Activated naive CD8-positive, alpha-beta T cell treated with anti-CD3 and anti-CD28 coated beads for 36 hours (primary cell): ENCODE results near the gene NF1. TPM values are rescaled to one million over a fixed set of nuclear protein-coding genes. Genes with fewer than 3 reads are reported as not detected.

Experiments
- DNase-seq: peaks from one replicate; pipeline ENCODE4 v3.0.0; 2021
- H3K27ac Mint-ChIP-seq: one replicate; pipeline ENCODE4 v1.8.0; 2022; ENCODE audit warnings: mild to moderate bottlenecking, moderate library complexity, mixed read lengths
- H3K27me3 Mint-ChIP-seq: one replicate; pipeline ENCODE4 v1.8.0; 2022; ENCODE audit warnings: mild to moderate bottlenecking, mixed read lengths
- H3K36me3 Mint-ChIP-seq: one replicate; pipeline ENCODE4 v1.8.0; 2021; ENCODE audit warnings: mild to moderate bottlenecking, mixed read lengths
- H3K4me1 Mint-ChIP-seq: one replicate; pipeline ENCODE4 v1.8.0; 2021; ENCODE audit warnings: mixed read lengths
- H3K4me3 Mint-ChIP-seq: one replicate; pipeline ENCODE4 v1.8.0; 2022; ENCODE audit warnings: mild to moderate bottlenecking, moderate library complexity, mixed read lengths
- H3K9me3 Mint-ChIP-seq: one replicate; pipeline ENCODE4 v1.8.0; 2022; ENCODE audit warnings: mixed read lengths
- total RNA-seq, 2 experiments: library from RNA; stranded (reverse); gene quantifications; one replicate each; pipeline ENCODE4 v1.2.3, GENCODE V29; 2021

Gene NF1
- total RNA-seq, 2 experiments from 2014 or later: 21.0 to 22.8 TPM

DNA sequence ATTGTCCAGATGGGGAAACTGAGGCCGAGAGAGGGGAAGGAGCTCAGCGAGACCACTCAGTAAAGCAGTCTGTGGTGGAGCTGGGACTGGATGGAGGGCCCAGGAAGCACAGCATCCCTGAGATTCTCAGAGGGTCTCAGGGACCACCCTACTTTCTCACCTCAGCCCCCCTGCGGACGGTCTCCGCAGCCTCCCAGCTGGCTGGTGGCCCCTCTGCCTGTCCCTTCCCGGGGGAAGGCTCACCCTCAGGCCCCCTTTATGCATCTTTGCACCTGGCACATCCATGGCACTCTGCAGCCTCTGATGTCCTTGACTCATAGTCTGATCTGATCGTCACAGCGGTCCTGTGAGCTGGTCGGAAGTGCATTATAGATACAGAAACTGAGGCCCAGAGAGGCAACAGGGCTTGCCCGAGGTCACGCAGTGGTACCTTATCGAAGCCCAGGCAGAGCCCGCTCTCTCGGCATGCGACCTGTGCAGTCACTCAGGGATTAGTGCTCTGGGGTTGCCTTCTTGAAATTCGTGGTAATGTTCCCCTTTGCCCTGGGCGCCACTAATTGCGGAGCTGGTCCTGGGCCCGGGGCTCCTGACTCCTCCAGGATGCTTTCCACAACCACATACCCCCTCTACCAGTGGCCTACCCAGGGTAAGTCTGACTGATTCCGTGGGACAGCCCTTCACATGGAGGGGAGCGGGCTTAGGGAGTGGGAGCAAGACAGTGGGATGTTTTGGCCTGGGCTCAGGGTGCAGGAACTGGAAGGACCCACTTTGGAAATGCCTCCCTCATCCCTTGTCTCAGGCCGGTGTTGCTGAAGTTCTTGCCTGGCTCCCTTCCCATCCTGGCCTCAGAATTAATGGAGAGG is 321.1 kb downstream of the NF1 start:
- Mint-ChIP-seq H3K9me3 (no peaks in the 10 kb centered on the region), H3K4me1 (no peaks in the 10 kb centered on the region)

DNA sequence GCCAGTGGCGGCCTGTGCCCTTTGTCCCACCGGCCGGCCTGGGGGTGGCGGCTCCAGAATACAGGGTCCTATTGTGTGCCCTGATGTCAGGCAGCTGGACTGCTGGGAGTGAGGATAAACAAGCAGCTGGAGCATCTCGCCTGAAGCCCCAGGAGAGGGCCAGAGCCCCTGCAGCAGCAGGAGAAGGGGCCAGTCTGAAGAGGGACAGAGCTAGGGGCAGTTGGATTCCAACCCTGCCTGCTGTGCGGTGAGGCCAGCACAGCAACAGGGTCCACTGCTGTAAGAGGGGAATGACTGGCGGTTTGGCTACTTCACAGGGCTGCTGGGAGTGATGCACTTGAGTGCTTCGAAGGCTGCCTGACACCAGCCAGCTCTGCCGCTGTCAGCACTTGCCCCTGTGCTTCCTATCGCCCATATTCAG is 321.7 kb downstream of the NF1 start:
- no peaks in the 10 kb centered on the region for H3K9me3 Mint-ChIP-seq

More for the DNA sequence above, 321.1 kb downstream of the NF1 start:
- Mint-ChIP-seq H3K27ac (no peak overlapping the region), H3K4me3 (no peak overlapping the region), H3K36me3 (no peaks in the 10 kb centered on the region), H3K27me3 (no peaks in the 10 kb centered on the region)
- DNase-seq: no peak

DNA sequence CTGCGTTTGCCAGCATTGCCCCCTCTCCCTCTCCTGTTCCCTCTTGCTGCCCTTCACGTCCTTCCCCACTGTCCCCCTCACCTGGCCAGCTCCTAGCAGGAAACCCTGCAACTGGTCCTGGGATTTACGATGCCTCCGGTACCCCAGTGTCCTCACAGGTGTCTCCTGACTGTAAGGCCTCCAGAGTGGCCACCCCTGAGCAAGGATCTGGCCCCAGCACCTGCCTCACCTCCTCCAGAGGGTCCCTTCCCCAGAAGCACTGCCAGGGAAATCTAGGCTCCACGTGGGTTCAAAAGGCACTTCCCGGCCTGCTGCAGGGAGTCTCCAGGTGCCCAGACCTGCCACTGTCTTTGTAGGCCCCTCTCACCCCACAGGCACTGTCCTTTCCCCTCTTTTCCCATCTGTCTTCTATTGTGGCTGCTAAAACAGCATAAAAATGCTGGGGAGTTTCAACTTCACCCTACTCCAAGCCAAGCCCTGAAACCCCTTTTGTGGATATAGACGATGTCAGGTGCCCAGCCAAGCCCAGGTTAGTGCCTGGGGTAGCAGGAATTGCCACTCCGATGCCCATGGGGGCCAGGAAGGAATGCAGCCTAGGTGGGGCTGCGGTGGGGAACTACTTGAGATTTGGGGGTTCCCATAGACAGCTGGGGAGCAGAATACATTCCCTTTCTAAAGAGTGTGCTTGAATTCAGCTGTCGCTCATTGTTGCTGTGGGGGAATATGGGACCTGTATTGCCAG is 322.4 kb downstream of the NF1 start:
- Mint-ChIP-seq H3K27ac (no peak overlapping the region), H3K4me3 (no peak overlapping the region), H3K4me1 (no peaks in the 10 kb centered on the region), H3K27me3 (no peaks in the 10 kb centered on the region), H3K9me3 (peaks cover 2% of the 10 kb centered on the region), H3K36me3 (no peaks in the 10 kb centered on the region)
- no peak for DNase-seq

More for the DNA sequence above, 321.7 kb downstream of the NF1 start:
- DNase-seq: no peak
- Mint-ChIP-seq H3K27ac (no peak overlapping the region), H3K36me3 (no peaks in the 10 kb centered on the region), H3K4me1 (no peaks in the 10 kb centered on the region), H3K27me3 (no peaks in the 10 kb centered on the region), H3K4me3 (no peak overlapping the region)

DNA sequence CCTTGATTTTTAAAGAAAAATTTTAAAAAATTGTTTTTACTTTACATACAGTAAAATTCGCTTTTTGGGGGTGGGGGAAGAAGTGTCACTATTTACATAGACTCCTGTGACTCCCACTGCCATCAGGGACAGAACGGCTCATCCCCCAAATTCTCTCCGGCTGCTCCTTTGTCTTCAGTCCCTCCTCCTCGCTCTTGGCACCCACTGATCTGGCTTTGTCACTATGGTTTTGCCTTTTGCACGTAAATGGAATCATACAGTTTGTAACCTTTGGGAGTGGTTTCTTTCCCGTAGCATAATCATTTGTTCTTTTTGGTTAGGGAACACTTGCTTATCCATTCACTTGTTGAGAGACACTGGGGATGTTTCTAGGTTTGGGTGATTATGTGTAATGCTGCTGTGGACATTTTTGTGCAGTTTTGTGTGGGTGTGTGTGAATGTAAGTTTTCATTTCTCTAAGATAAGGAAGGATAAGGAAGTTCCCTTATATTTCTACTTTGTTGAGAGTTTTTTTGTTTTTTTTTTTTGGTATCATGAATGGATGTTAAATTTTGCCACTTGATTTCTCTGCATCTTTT is 324.1 kb downstream of the NF1 start:
- DNase-seq: no peak
- Mint-ChIP-seq H3K27ac (no peak overlapping the region), H3K27me3 (no peaks in the 10 kb centered on the region), H3K36me3 (no peaks in the 10 kb centered on the region), H3K4me1 (no peaks in the 10 kb centered on the region), H3K9me3 (peaks cover 7% of the 10 kb centered on the region), H3K4me3 (no peak overlapping the region)

DNA sequence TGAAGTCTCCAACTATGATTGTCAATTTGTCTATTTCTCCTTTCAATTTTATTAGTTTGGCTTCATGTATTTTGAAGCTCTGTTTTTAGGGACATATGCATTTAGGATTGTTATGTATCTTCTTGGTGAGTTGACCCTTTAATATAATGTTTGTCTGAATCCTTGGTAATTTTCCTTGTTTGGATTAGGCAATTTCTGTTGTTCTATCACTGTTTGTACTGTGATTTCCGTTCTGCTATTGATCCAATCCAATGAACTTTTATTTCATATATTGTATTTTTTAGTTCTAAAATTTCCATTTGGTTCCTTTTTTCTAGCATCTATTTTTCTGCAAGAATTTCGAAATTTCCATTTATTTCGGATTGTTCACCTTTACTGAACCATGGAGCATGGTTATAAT is 327.7 kb downstream of the NF1 start:
- Mint-ChIP-seq H3K9me3 (peaks cover 7% of the 10 kb centered on the region), H3K27ac (no peak overlapping the region), H3K4me1 (no peaks in the 10 kb centered on the region), H3K27me3 (no peaks in the 10 kb centered on the region), H3K36me3 (no peaks in the 10 kb centered on the region), H3K4me3 (no peak overlapping the region)
- no peak for DNase-seq

DNA sequence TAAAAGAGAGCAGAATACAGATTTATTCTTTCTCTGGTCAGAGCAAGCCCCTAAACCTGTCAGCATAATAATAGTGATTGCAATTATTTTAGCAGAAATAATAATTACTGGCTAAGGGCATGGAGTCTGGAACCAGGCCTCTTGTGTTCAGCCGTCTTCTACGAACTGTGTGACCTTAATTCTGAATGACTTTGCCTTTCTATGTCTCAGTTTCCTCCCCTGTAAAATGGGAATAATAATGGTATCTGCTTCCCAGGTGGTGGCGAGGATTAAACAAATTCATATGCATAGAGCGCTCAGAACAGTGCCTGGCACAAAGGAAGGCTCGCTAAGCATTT is 330.1 kb downstream of the NF1 start:
- H3K9me3 Mint-ChIP-seq: peaks cover 7% of the 10 kb centered on the region
- H3K36me3 Mint-ChIP-seq: no peaks in the 10 kb centered on the region
- no peak for DNase-seq
- H3K4me3 Mint-ChIP-seq: no peak overlapping the region
- H3K27me3 Mint-ChIP-seq: peaks cover 2% of the 10 kb centered on the region
- H3K27ac Mint-ChIP-seq: no peak overlapping the region
- H3K4me1 Mint-ChIP-seq: no peaks in the 10 kb centered on the region

DNA sequence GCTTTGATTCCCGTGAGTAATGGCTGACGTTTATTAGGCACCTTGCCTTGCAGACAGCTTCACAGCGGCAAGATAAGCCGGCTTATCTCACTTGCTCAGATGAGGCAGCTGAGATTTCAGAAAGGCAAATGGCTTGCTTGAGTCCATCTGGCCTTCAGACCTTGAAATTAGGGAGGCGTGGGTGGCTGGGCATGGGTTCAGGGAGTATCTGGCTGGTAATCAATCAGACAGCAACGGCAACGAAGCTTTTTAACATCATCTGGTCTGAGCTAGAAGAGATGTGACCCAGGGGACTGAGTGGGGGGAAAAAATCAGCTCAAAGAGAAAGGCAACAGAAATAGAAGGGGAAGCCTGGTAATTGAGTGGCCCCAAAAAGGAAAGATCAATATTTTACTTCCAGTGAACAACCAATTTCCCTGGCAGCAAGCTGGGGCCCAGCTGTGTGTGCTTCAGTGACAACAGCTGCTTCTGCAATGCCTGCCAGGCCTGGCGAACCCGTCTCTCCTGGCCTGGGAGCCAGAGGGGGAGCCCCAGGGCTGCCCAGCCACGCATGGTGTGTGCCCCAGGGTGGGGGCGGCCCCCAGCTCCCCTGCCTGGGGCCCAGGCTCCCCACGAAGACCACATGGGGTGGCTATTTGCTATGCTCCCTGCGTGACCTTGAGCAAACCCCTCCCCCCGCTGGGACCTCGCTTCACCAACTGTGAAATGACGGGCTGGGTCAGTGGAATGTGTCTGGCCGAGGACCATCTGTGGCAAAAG is 330.7 kb downstream of the NF1 start:
- H3K4me1 Mint-ChIP-seq: no peaks in the 10 kb centered on the region
- H3K36me3 Mint-ChIP-seq: no peaks in the 10 kb centered on the region
- peaks cover 7% of the 10 kb centered on the region for H3K9me3 Mint-ChIP-seq
- no peak overlapping the region for H3K27ac Mint-ChIP-seq
- H3K27me3 Mint-ChIP-seq: peaks cover 5% of the 10 kb centered on the region
- no peak overlapping the region for H3K4me3 Mint-ChIP-seq
- DNase-seq: no peak

Other genes starting within 250 kb of the NF1 start
- gene TEFM, start 188.7 kb upstream of the NF1 start, total RNA-seq: 10 to 100 TPM; 13.2 to 14.0 TPM
- under 1 TPM; 0.19 to 0.42 TPM for gene ADAP2, start 173.0 kb upstream of the NF1 start, total RNA-seq
- 1 to 10 TPM; 4.9 to 6.1 TPM for gene RNF135, start 123.9 kb upstream of the NF1 start, total RNA-seq
- gene OMG, start 202.3 kb downstream of the NF1 start, total RNA-seq: under 1 TPM in 1 of 2 experiments, not detected in 1; 0.14 TPM
- 10 to 100 TPM; 14.8 to 16.5 TPM for gene EVI2B, start 219.1 kb downstream of the NF1 start, total RNA-seq
- gene EVI2A, start 226.6 kb downstream of the NF1 start, total RNA-seq: 10 to 100 TPM; 42.4 to 42.7 TPM